ENCODE measurements around the gene TOP1. TPM values are rescaled to one million over a fixed set of nuclear protein-coding genes. Genes with fewer than 3 reads are reported as not detected.
"Not testable (repeated sequence)": the region's sequence is repeated elsewhere in the genome, so short reads cannot be mapped to it uniquely, and the experiment has no call there.

Gene TOP1
- total RNA-seq, 1 donor from 2014 or later, result 16.2 TPM

DNA sequence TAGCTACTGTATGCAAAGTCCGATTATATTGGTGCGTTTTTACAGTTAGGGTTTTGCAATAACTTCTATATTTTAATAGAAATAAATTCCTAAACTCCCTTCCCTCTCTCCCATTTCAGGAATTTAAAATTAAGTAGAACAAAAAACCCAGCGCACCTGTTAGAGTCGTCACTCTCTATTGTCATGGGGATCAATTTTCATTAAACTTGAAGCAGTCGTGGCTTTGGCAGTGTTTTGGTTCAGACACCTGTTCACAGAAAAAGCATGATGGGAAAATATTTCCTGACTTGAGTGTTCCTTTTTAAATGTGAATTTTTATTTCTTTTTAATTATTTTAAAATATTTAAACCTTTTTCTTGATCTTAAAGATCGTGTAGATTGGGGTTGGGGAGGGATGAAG lies 95.0 kb downstream of the TOP1 start:
- DNase-seq (ENCODE audit: low read depth), result no peak
- TF ChIP-seq, protein P1, sequence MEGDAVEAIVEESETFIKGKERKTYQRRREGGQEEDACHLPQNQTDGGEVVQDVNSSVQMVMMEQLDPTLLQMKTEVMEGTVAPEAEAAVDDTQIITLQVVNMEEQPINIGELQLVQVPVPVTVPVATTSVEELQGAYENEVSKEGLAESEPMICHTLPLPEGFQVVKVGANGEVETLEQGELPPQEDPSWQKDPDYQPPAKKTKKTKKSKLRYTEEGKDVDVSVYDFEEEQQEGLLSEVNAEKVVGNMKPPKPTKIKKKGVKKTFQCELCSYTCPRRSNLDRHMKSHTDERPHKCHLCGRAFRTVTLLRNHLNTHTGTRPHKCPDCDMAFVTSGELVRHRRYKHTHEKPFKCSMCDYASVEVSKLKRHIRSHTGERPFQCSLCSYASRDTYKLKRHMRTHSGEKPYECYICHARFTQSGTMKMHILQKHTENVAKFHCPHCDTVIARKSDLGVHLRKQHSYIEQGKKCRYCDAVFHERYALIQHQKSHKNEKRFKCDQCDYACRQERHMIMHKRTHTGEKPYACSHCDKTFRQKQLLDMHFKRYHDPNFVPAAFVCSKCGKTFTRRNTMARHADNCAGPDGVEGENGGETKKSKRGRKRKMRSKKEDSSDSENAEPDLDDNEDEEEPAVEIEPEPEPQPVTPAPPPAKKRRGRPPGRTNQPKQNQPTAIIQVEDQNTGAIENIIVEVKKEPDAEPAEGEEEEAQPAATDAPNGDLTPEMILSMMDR (conservative IDR thresholded peaks at IDR 0.05; ENCODE audit: low read depth, low read length), result no peak
- H3K4me3 ChIP-seq (ENCODE audit: low read depth, low read length), result no peak overlapping the region

GRCh38 chr20:41124451-41125094 lies 96.0 kb downstream of the TOP1 start:
- DNase-seq (ENCODE audit: low read depth), result no peak
- H3K4me3 ChIP-seq (ENCODE audit: low read depth, low read length), result no peak overlapping the region
- TF ChIP-seq, protein P1 (conservative IDR thresholded peaks at IDR 0.05; ENCODE audit: low read depth, low read length), result no peak

DNA sequence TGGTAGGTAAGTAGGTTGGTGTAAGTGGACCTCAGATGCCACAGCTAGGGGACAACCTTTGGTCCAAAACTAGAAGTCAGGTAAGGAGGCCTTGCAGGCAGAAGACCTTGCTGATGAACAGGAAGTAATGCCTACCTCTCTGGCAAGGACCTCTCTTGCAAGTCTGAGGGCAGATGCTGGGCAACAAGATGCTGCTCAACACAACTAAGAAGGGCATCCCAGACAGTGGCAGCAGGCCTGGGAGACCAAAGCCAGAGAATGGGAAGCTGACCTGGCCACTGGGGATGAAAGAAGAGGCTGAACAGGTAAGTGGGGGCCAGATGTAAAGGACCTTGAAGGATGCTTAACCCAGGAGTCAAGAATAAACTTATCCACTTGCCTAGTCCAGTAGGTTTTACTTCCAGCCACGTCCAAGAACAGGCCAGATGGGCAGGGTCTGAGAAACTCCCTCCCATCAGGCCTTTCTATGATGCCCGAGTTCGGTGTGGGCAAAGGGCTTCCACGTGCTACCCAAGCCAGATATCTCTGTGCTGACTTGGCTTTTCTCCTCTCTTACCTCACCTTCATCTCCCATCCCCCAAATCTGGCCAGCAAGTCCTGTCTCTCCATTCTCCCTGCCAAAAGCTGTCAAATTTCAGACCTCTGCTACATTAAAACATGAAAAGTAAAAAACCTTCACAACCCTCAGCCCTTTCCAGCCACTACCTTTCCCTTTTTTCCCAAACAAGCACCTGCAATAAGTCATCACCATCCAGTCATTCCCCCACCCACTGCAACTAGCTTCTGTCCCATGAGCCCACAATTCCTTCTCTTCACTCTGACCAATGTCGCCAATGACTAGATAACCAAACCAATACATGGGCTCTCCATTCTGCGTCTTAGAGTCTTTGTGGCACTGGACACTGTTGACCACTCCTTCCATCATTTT lies 97.2 kb downstream of the TOP1 start:
- H3K4me3 ChIP-seq (ENCODE audit: low read depth, low read length), result no peak overlapping the region
- DNase-seq (ENCODE audit: low read depth), result no peak
- TF ChIP-seq, protein P1 (conservative IDR thresholded peaks at IDR 0.05; ENCODE audit: low read depth, low read length), result no peak

DNA sequence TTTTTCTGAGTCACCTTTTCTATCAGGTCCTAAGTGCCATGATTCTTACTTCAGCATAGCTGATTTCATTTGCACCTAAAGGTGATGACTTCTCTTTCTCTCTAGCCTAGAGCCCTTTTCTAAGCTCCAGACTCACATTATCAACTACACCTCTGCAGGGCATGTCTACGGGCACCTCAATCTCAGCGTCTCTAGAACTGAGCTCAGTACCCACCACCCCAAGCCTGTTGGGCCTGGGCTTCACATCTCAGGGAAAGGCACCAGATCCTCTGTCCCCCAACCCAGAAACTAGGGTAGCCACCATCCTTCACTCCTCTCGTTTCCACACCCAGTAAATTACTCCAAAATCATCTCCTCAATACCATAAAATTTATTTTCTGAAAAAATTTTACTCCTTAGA lies 98.1 kb downstream of the TOP1 start:
- TF ChIP-seq, protein P1 (conservative IDR thresholded peaks at IDR 0.05; ENCODE audit: low read depth, low read length), result no peak
- no peak overlapping the region for H3K4me3 ChIP-seq (ENCODE audit: low read depth, low read length)
- no peak for DNase-seq (ENCODE audit: low read depth)

DNA sequence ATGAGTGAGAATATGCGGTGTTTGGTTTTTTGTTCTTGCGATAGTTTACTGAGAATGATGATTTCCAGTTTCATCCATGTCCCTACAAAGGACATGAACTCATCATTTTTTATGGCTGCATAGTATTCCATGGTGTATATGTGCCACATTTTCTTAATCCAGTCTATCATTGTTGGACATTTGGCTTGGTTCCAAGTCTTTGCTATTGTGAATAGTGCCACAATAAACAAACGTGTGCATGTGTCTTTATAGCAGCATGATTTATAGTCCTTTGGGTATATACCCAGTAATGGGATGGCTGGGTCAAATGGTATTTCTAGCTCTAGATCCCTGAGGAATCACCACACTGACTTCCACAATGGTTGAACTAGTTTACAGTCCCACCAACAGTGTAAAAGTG lies 99.7 kb downstream of the TOP1 start:
- not testable (repeated sequence) for H3K4me3 ChIP-seq (ENCODE audit: low read depth, low read length); DNase-seq (ENCODE audit: low read depth)

DNA sequence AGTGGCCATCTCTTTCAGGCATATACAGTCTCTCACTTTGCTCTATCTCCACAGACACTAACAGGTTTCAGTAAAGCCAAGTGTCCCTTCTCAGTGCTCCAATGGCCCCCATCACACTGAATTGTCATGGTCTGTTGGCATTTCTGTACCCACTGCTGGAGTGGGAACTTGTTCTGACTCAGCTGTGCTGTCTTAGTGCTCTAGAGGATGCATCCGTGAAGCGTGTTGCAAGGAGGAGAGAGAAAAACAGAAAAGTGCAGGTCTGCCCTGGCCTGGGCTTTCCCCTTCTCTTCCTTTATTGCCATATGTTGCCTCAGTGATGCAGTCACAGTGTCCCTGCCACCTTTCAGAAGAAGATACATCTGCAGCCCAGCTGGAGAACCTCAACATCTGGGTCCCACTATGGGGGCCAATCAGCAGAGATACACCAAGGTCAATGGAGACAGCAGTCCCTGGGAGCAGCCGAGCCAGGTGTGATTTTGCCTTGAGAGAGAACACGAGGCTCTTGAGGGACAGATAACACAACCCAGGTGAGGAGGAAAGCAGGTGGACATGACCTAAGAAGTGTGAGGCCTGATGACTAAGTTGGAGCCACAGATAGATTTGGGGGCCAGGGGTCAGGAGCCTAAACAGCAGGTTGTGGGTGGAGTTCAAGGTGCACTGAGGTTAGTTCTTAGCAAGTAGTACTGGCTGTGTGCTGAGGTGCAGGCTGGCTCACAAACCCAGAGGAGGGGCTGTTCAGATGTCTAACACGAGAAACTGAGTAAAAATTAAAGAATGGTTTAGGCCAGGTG lies 103.2 kb downstream of the TOP1 start:
- no peak overlapping the region for H3K4me3 ChIP-seq (ENCODE audit: low read depth, low read length)
- TF ChIP-seq, protein P1 (conservative IDR thresholded peaks at IDR 0.05; ENCODE audit: low read depth, low read length), result no peak
- DNase-seq (ENCODE audit: low read depth), result no peak

DNA sequence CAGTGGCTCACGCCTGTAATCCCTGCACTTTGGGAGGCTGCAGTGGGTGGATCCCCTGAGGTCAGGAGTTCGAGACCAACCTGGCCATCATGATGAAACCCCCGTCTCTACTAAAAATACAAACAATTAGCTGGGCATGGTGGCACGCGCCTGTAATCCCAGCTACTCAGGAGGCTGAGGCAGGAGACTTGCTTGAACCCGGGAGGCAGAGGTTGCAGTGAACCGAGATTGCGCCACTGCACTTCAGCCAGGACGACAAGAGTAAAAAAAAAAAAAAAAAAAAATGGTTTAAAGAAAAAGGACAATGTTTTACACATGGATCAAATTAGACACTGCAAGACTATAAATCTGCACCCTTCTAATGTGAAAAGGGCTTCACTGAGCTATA lies 103.8 kb downstream of the TOP1 start:
- not testable (repeated sequence) for H3K4me3 ChIP-seq (ENCODE audit: low read depth, low read length); DNase-seq (ENCODE audit: low read depth)

Measured in epithelial cell of proximal tubule (primary cell).